Erythroblast (primary cell): Measurements from ENCODE around the gene FCHSD2.
"Not testable (repeated sequence)": the region's sequence is repeated elsewhere in the genome, so short reads cannot be mapped to it uniquely, and the experiment has no call there.

Experiments
- DNase-seq, 2 experiments: peaks; one replicate each; lab custom pipeline; 2025; lab: John Stamatoyannopoulos, UW
- GATA1 ChIP-seq: IDR thresholded peaks from 2 replicates; pipeline ENCODE4 v1.6.1; 2011; ENCODE audit warnings: low read depth, mild to moderate bottlenecking, control low read depth, low read length, moderate library complexity
- POLR2A ChIP-seq: IDR thresholded peaks from 2 replicates; pipeline ENCODE4 v1.6.1; 2011; ENCODE audit warnings: mild to moderate bottlenecking, low read length

Gene FCHSD2

DNA sequence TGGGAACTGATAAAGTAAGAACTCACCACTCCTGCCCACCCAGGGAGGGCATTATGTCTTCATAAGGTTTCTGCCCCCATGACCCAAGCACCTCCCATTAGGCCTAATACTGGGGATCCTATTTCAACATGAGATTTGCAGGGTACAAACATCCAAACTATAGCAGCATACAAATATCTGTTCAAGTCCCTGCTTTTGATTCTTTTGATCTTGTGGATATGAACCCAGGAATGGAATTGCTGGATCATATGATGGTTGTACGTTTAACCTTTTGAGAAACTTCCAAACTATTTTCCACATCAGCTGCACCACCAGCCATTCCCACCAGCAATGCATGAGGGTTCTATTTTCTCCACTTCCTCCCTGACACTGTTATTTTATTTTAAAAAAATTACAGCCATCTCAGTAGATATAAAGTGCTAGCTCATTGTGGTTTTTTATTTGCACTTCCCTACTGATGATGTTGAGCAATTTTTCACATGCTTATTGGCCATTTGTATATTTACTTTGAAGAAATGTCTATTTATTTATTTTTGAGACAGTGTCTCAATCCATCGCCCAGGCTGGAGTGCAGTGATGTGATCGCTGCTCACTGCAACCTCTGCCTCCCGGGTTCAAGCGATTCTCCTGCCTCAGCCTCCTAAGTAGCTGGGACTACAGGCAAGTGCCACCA lies 335.0 kb downstream of the FCHSD2 start:
- DNase-seq, result no peak

DNA sequence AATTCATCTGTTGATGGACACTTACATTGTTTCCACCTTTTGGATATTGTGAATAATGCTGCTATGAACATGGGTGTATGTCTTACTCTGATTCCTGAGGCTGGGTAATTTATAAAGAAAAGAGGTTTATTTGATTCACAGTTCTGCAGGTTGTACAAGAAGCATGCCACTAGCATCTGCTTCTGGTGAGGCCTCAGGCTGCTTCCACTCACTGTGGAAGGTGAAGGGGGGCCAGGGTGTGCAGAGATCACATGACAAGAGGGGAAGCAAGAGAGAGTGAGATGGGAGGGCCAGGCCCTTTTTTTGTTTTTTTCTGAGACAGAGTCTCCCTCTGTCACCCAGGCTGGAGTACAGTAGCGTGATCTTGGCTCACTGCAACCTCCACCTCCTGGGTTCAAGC lies 335.7 kb downstream of the FCHSD2 start:
- not testable (repeated sequence) for DNase-seq

More for the DNA sequence above, 335.0 kb downstream of the FCHSD2 start:
- TF ChIP-seq GATA1, result no peak
- TF ChIP-seq POLR2A, result no peak

DNA sequence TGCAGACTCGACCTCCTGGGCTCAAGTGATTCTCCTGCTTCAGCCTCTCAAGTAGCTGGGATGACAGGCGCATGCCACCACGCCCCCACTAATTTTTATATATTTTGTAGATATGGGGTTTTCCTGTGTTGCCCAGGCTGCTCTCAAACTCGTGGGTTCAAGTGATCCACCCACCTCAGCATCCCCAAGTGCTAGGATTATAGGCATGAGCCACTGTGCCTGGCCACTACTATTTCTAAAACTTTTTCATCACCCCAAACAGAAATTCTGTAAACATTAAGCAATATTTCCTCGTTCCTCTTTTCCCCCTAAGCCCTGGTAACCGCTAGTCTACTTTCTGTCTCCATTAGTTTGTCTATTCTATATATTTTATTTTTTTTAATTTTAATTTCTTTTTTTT lies 336.9 kb downstream of the FCHSD2 start:
- no peak for DNase-seq
- TF ChIP-seq GATA1 (no peak), POLR2A (no peak)

DNA sequence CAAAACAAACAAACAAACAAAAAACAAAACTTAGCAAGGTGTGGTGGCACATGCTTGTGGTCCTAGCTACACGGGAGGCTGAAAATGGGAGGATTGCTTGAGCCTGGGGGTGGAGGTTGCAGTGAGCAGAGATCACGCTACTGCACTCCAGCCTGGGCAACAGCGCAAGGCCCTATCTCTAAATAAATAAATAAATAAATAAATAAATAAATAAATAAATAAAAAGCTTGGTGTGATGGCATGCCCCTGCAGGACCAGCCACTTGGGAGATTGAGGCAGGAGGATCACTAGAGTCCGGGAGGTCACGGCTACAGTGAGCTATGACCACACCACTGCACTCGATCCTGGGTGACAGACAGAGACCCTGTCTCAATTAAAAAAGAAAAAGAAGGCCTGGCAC lies 339.3 kb downstream of the FCHSD2 start:
- no peak for DNase-seq
- TF ChIP-seq POLR2A (no peak), GATA1 (no peak)

DNA sequence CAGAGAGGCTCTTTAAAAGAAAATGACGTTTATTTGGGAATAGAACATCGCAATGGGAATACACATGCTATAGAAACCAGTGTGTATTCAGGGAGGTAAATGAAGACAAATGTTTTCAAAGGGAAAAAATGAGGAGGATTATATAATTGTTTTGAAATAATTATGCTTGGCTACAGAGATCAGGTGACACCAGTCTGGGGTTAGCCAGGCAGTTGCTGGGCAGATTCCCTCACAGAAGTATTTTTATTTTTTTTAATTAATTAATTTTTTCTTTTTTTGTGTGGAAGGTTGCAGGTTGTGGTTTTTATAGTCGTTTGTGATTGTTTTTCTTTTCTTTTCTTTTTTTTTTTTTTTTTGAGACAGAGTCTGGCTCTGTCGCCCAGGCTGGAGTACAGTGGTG lies 342.7 kb downstream of the FCHSD2 start:
- no peak for TF ChIP-seq POLR2A
- no peak for TF ChIP-seq GATA1
- no peak for DNase-seq

DNA sequence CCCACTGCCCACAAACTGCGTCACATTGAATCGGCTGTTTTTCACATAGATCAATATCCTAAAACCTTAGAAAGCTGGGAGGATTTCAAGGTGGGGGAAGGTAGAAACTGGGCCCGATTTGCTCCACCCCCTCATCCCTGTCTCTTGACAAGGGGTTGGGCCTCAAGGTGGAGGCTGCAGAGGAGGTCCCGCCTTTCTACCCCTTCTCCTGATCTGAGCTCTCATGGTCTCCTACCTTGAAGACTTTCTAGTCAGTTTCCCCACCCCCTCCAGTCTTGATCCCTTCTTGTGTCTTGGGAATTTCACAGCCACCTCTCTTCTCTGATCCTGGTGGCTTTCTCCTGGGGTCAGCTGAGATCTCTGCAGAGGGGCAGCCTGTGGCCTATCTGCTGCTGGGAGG lies 343.8 kb downstream of the FCHSD2 start:
- TF ChIP-seq POLR2A (no peak), GATA1 (no peak)
- DNase-seq, result no peak

DNA sequence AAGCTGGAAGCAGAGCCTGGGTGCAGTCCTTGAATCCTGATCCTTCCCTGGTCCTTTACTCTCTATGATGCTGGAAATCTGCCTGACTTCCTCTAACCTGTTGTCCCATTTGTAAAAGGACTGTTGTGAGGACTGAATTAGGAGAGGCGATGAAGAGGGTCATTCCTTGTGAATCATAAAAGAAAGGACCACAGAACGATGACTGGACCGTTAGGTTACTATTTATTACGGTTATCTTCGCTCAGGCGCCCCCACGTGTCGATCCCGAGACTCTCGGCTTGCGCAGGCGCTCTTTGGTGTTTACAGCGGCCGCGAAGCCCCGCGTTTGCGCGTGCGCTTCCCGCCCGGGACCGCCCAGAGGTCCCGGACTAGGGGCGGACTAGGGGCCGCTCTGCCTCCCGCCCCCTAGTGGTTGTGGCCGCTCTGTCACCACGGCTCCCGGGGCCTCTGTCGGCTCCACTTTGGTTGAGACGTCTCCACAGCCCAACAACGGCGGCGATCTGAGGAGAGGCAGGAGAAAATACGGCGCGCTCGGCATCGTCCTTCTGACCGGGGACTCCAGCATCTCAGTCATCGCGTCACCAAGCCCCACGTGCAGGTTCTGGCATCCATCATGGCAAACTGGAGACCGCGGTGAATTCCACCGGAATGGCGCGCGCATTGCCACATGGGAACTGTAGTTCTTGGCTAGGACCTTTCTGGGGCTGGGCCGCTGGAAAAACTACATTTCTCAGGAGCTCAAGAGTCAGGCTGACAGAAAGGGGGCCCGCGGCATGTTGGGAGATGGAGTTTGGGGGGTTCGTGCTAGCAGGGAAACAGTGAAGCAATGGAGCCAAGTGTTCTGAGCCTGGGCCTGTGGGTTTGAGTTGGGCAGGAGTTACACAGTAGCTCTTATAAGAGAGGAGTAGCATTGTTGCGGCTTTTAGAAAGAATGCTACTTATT lies 348.4 kb downstream of the FCHSD2 start, which contains the start of gene STARD10:
STARD10 (minus strand) TSS at position 623 of the 943 bp plus-strand sequence. CDS start 12,866 bp downstream, outside the sequence.
- peak; percentile 97 to 99 for DNase-seq
- TF ChIP-seq GATA1 (no peak), POLR2A (peak; percentile 49)

DNA sequence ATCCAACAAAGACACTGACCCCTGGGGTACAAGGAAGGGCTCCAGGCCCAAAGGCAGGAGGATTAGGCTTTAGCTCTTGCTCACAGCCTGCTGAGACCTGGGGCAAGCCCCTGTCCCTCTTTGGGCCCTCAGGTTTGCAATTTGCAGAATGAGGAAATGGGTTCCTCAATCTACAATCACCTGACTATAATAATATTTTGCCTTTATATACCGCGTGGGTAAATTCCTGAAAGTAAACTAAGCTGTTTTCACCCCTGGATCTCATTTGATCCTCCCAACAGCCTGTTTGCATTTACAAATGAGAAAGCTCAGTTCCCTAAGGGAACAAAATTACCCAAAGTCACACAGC lies 349.1 kb downstream of the FCHSD2 start:
- DNase-seq, result no peak

DNA sequence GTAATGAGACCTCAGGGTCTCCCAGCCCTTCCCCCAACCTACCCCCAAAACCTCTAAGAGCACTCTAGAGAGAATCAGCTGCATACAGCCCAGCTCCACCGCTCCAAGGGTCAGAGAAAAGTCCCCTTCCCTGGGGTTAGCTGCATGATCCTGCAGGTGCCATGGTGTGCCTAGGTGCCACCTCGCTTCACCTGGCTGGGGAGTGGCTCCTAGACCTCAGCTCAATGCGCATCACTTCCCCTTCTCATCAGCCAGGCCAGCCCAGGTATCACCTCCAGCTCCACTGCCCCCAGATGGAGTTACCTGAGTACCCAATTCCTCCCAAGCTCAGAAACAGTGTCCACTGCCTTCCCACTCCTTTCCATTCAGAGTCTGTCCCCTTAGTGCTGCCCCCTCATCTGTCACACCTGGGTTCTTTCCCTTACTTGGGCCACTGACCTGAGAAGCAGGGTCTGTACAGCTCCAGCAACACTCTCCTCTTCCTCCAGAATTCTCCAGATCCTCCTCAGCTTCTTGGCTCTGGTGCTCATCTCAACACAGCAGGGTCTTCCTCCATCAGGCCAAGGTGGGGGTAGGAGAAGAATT lies 349.6 kb downstream of the FCHSD2 start:
- TF ChIP-seq POLR2A (no peak), GATA1 (no peak)
- no peak for DNase-seq

More for the DNA sequence above, 349.1 kb downstream of the FCHSD2 start:
- no peak for TF ChIP-seq GATA1
- no peak for TF ChIP-seq POLR2A

DNA sequence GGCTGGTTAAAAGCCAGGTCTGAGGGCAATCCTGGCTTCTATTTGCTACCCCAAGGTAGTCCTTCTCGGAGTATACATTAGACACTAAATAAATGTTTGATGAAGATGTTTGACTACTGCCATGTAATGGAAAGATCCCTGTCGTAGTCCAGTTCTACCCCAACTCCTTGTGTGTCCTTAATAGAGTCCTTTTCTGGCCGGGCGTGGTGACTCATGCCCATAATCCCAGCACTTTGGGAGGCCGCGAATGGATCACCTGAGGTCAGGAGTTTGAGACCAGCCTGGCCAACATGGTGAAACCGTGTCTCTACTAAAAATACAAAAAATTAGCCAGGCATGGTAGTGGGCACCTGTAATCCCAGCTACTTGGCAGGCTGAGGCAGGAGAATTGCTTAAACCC lies 350.9 kb downstream of the FCHSD2 start:
- not testable (repeated sequence) for DNase-seq

DNA sequence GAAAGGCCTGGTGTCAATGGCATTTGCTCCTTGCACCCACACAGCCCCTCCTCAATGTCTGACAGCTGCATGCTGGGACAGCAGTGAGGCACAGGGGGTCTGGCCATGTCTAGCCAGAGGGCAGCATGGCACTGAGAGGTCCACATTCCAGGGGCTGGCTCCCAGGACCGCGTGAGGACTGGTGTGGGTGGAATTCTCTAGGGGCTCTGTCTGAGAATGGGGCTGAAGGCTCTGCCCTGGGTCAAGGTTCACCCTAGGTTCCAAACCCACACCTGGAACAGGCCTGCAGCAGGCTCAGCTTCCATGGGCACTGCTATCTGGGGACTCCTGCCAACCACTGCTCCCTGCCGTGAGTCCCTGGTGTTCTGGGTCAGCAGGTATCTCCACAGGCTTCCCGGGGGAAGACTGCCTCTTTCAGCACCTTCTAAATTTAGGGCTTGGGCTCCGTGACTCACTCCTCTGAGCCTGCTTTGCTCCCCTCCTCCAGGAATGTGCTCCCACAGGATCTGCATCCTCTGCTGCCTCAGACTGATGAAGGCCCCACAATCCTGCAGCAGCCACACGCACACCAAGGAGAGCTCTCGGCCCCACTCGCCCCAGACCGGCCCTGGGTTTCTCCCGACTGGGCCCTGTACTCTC lies 352.5 kb downstream of the FCHSD2 start:
- DNase-seq, result no peak
- TF ChIP-seq GATA1 (no peak), POLR2A (no peak)

DNA sequence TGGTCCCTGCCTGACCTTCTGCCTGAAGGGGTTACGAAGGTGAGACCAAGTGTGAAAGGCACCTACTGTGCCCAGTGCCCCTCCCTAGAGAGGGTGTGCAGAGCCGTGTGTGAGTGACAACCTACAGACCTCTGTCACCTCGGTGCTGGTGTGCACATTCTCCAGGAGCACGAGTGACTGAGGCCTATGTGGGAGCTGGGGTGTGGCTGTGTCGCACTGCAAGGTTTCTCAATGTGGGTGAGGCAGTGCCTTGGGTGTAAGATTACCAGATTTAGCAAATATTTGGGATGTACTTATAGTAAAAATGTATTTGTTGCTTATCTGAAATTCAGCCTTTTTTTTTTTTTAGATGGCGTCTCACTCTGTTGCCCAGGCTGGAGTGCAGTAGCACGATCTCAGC lies 353.9 kb downstream of the FCHSD2 start:
- TF ChIP-seq GATA1 (no peak), POLR2A (no peak)
- DNase-seq, result no peak

DNA sequence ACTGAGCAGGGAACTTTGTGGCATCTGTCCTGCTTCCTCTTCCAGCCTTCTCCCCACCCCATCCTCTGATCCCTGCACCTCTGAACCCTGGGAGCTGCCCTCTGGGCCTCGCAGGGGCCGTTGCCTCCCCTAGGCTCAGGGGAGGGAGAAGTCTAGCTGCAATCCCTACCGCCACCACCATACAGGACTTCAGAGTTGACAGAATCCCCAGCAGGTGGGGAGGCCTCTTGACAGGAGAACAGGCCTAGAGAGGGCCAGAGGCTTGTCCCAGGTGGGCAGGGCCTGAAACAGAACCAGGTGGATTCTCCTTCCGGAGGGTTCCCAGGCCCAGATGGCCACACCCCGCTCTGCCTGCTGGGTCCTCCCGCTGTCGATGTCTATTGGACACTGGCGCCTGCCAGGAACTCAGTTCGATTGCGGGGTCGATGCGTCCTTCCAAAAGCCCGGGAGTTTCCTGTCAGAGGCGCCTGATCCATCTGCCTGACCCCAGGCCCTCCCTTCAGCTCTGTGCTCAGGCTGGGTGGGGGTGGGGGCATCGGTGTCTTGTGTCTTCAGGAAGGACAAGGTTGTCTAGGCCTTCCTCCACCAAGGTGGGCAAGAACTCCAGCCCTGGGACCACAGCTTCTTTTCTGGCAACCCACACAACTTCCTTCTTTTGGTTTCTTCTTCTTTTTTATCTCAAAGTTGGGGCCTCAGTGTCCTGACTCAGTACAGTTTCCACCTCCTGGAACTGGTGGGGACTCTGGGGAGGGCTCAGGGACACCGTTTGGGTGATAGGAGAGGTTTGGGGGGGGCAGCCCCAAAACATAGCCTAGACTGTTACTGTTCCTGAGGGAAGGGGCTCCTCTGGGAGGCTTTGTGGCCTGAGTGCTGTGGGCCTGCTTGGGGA lies 354.7 kb downstream of the FCHSD2 start:
- peak; percentile 35 to 57 for DNase-seq
- TF ChIP-seq POLR2A, result no peak
- no peak for TF ChIP-seq GATA1
